ENCODE measurements around the gene SNX30.

- TF ChIP-seq NR2F2 (IDR thresholded peaks at IDR 0.05) (no peak), REST (IDR thresholded peaks at IDR 0.05) (no peak), FOXA1 (IDR thresholded peaks at IDR 0.05) (no peak), RAD21 (IDR thresholded peaks at IDR 0.05) (no peak), SP1 (IDR thresholded peaks at IDR 0.05) (no peak), YY1 (IDR thresholded peaks at IDR 0.05) (no peak), TAF1 (conservative IDR thresholded peaks at IDR 0.05) (no peak), EGR1 (IDR thresholded peaks at IDR 0.05; ENCODE audit: low read depth in 2 of 2) (no peak), GABPA (IDR thresholded peaks at IDR 0.05 in 1 of 2, conservative IDR thresholded peaks at IDR 0.05 in 1 of 2) (no peak)
- TF ChIP-seq, protein P1, sequence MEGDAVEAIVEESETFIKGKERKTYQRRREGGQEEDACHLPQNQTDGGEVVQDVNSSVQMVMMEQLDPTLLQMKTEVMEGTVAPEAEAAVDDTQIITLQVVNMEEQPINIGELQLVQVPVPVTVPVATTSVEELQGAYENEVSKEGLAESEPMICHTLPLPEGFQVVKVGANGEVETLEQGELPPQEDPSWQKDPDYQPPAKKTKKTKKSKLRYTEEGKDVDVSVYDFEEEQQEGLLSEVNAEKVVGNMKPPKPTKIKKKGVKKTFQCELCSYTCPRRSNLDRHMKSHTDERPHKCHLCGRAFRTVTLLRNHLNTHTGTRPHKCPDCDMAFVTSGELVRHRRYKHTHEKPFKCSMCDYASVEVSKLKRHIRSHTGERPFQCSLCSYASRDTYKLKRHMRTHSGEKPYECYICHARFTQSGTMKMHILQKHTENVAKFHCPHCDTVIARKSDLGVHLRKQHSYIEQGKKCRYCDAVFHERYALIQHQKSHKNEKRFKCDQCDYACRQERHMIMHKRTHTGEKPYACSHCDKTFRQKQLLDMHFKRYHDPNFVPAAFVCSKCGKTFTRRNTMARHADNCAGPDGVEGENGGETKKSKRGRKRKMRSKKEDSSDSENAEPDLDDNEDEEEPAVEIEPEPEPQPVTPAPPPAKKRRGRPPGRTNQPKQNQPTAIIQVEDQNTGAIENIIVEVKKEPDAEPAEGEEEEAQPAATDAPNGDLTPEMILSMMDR (IDR thresholded peaks at IDR 0.05; ENCODE audit: low read depth, low read length, missing input control): no peak
These were observed 116.9 kb downstream of the SNX30 start for GRCh38 chr9:112867275-112867991.

Data from liver (tissue), 3 donors.